ENCODE measurements around the gene ACVR2B. TPM values are rescaled to one million over a fixed set of nuclear protein-coding genes. Genes with fewer than 3 reads are reported as not detected.

Gene ACVR2B
- total RNA-seq, 1 experiment from 2014 or later: 2.8 TPM

DNA sequence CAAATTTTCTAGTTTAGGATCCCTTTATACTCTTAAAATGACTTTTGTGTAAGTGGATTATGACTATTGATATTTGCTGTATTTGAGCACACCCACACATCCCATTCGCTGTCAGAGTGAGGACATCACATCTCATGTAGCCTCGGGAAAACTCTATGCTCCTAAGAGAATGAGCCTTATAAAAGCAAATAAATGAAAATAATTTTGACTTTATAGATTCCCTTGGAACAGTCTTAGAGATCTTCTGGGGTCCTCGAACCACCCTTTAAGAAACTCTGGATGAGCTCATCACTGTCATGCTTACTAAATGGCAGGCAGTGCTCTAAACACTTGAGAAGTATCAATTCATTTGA, 26.4 kb downstream of the ACVR2B start:
- DNase-seq (ENCODE audit: low read depth, low spot score) (no peak), ATAC-seq (no peak)
- H3K36me3 ChIP-seq (ENCODE audit: control insufficient read depth, insufficient read depth, low read length): no peaks in the 10 kb centered on the region
- intact Hi-C loops (cut with micrococcal nuclease; ENCODE audit: unreplicated experiment): loop anchor here (2.0 kb wide), 1 partner anchor 133 kb away; the partner anchor contains the start of gene XYLB
- POLR2A ChIA-PET: no interaction called here
- H3K9me3 ChIP-seq (ENCODE audit: control insufficient read depth, insufficient read depth, low read depth, low read length): no peaks in the 10 kb centered on the region
- CTCF ChIA-PET: interaction anchor here (1.5 kb wide), 1 partner anchor 134 kb away, joined by 8 read pairs; the partner anchor contains the start of gene XYLB
- in situ Hi-C loops (cut with HindIII; ENCODE audit: low pct_unique_long_range_greater_than_20kb, low sequenced_read_pairs): no loop called here
- H3K4me1 ChIP-seq (ENCODE audit: control insufficient read depth, insufficient read depth, low read length): no peaks in the 10 kb centered on the region
- no peak overlapping the region for H3K27ac ChIP-seq (ENCODE audit: low read length)
- no TSS peak for BruUV-seq (replicated peaks)
- H3K4me3 ChIP-seq (ENCODE audit: low read depth in 2 of 2, low read length in 2 of 2): no peak overlapping the region
- TF ChIP-seq TCF7L2 (IDR thresholded peaks at IDR 0.05; ENCODE audit: low read depth, low read length): no peak
- TF ChIP-seq, protein P1, sequence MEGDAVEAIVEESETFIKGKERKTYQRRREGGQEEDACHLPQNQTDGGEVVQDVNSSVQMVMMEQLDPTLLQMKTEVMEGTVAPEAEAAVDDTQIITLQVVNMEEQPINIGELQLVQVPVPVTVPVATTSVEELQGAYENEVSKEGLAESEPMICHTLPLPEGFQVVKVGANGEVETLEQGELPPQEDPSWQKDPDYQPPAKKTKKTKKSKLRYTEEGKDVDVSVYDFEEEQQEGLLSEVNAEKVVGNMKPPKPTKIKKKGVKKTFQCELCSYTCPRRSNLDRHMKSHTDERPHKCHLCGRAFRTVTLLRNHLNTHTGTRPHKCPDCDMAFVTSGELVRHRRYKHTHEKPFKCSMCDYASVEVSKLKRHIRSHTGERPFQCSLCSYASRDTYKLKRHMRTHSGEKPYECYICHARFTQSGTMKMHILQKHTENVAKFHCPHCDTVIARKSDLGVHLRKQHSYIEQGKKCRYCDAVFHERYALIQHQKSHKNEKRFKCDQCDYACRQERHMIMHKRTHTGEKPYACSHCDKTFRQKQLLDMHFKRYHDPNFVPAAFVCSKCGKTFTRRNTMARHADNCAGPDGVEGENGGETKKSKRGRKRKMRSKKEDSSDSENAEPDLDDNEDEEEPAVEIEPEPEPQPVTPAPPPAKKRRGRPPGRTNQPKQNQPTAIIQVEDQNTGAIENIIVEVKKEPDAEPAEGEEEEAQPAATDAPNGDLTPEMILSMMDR (IDR thresholded peaks at IDR 0.05): peak; percentile 66
- H3K27me3 ChIP-seq (ENCODE audit: control insufficient read depth, insufficient read depth, low read length): no peaks in the 10 kb centered on the region

DNA sequence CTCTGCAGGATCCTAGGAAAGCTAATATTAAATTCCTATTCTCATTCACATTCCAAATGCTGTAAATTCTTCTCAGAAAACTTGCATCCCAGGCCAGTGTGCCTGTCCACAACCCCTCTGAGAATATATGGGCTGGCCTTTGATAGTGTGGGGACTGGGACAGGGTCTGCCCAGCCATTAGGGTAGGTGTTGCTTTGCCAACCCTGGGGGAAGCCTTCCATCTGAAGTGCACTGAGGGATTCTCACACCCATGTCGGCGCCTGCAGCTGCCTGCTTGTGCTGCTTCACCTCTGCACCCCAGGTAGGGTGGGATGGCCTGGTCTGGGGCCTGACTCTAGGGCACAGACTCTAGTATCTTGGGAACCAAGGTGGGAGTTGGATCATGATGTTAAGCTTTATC, 27.2 kb downstream of the ACVR2B start:
- Histone ChIP-seq H3K27ac (ENCODE audit: low read length) (no peak overlapping the region), H3K4me3 (ENCODE audit: low read depth in 2 of 2, low read length in 2 of 2) (no peak overlapping the region), H3K27me3 (ENCODE audit: control insufficient read depth, insufficient read depth, low read length) (no peaks in the 10 kb centered on the region), H3K9me3 (ENCODE audit: control insufficient read depth, insufficient read depth, low read depth, low read length) (no peaks in the 10 kb centered on the region), H3K36me3 (ENCODE audit: control insufficient read depth, insufficient read depth, low read length) (no peaks in the 10 kb centered on the region), H3K4me1 (ENCODE audit: control insufficient read depth, insufficient read depth, low read length) (no peaks in the 10 kb centered on the region)
- ATAC-seq: no peak
- intact Hi-C loops (cut with micrococcal nuclease; ENCODE audit: unreplicated experiment): loop anchor here (2.0 kb wide), 1 partner anchor 134 kb away; the partner anchor contains the start of gene XYLB
- ChIA-PET POLR2A (no interaction called here), CTCF (interaction anchor here (1.5 kb wide), 1 partner anchor 134 kb away, joined by 8 read pairs; the partner anchor contains the start of gene XYLB)
- BruUV-seq (replicated peaks): no TSS peak
- DNase-seq (ENCODE audit: low read depth, low spot score): no peak
- TF ChIP-seq TCF7L2 (IDR thresholded peaks at IDR 0.05; ENCODE audit: low read depth, low read length): no peak
- TF ChIP-seq, protein P2, sequence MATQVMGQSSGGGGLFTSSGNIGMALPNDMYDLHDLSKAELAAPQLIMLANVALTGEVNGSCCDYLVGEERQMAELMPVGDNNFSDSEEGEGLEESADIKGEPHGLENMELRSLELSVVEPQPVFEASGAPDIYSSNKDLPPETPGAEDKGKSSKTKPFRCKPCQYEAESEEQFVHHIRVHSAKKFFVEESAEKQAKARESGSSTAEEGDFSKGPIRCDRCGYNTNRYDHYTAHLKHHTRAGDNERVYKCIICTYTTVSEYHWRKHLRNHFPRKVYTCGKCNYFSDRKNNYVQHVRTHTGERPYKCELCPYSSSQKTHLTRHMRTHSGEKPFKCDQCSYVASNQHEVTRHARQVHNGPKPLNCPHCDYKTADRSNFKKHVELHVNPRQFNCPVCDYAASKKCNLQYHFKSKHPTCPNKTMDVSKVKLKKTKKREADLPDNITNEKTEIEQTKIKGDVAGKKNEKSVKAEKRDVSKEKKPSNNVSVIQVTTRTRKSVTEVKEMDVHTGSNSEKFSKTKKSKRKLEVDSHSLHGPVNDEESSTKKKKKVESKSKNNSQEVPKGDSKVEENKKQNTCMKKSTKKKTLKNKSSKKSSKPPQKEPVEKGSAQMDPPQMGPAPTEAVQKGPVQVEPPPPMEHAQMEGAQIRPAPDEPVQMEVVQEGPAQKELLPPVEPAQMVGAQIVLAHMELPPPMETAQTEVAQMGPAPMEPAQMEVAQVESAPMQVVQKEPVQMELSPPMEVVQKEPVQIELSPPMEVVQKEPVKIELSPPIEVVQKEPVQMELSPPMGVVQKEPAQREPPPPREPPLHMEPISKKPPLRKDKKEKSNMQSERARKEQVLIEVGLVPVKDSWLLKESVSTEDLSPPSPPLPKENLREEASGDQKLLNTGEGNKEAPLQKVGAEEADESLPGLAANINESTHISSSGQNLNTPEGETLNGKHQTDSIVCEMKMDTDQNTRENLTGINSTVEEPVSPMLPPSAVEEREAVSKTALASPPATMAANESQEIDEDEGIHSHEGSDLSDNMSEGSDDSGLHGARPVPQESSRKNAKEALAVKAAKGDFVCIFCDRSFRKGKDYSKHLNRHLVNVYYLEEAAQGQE (IDR thresholded peaks at IDR 0.05; ENCODE audit: insufficient read depth in 1 of 2, low read depth in 2 of 2, low read length in 1 of 2): no peak
- in situ Hi-C loops (cut with HindIII; ENCODE audit: low pct_unique_long_range_greater_than_20kb, low sequenced_read_pairs): no loop called here

DNA sequence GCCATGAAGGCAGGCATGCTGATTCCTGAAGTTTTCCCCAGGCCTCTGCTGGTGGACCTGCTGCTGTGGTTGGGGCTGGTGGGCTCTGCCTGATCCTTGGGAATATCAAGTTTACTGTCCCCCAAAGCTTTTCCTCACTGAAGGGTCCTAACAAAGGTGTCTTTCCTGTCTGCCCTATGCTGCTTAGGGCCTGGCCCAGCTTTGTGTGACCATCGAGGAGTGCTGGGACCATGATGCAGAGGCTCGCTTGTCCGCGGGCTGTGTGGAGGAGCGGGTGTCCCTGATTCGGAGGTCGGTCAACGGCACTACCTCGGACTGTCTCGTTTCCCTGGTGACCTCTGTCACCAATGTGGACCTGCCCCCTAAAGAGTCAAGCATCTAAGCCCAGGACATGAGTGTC, 29.3 kb downstream of the ACVR2B start:
- no peak for ATAC-seq
- ChIA-PET CTCF (no interaction called here), POLR2A (no interaction called here)
- no TSS peak for BruUV-seq (replicated peaks)
- no peaks in the 10 kb centered on the region for H3K27me3 ChIP-seq (ENCODE audit: control insufficient read depth, insufficient read depth, low read length)
- no peak overlapping the region for H3K4me3 ChIP-seq (ENCODE audit: low read depth in 2 of 2, low read length in 2 of 2)
- TF ChIP-seq POLR2AphosphoS5 (IDR thresholded peaks at IDR 0.05; ENCODE audit: low read depth, low read length): no peak
- no peak for TF ChIP-seq TCF7L2 (IDR thresholded peaks at IDR 0.05; ENCODE audit: low read depth, low read length)
- TF ChIP-seq, protein P2 (IDR thresholded peaks at IDR 0.05; ENCODE audit: insufficient read depth in 1 of 2, low read depth in 2 of 2, low read length in 1 of 2): no peak
- TF ChIP-seq, protein P1 (IDR thresholded peaks at IDR 0.05): no peak
- TF ChIP-seq SIN3A (IDR thresholded peaks at IDR 0.05; ENCODE audit: borderline replicate concordance, insufficient read depth, low read depth, low read length): no peak
- no peaks in the 10 kb centered on the region for H3K9me3 ChIP-seq (ENCODE audit: control insufficient read depth, insufficient read depth, low read depth, low read length)
- in situ Hi-C loops (cut with HindIII; ENCODE audit: low pct_unique_long_range_greater_than_20kb, low sequenced_read_pairs): no loop called here
- intact Hi-C loops (cut with micrococcal nuclease; ENCODE audit: unreplicated experiment): no loop called here
- no peak for DNase-seq (ENCODE audit: low read depth, low spot score)
- no peak overlapping the region for H3K27ac ChIP-seq (ENCODE audit: low read length)
- H3K4me1 ChIP-seq (ENCODE audit: control insufficient read depth, insufficient read depth, low read length): no peaks in the 10 kb centered on the region
- no peaks in the 10 kb centered on the region for H3K36me3 ChIP-seq (ENCODE audit: control insufficient read depth, insufficient read depth, low read length)
